ENCODE data around the gene MACROD1.

- TF ChIP-seq, protein P1, sequence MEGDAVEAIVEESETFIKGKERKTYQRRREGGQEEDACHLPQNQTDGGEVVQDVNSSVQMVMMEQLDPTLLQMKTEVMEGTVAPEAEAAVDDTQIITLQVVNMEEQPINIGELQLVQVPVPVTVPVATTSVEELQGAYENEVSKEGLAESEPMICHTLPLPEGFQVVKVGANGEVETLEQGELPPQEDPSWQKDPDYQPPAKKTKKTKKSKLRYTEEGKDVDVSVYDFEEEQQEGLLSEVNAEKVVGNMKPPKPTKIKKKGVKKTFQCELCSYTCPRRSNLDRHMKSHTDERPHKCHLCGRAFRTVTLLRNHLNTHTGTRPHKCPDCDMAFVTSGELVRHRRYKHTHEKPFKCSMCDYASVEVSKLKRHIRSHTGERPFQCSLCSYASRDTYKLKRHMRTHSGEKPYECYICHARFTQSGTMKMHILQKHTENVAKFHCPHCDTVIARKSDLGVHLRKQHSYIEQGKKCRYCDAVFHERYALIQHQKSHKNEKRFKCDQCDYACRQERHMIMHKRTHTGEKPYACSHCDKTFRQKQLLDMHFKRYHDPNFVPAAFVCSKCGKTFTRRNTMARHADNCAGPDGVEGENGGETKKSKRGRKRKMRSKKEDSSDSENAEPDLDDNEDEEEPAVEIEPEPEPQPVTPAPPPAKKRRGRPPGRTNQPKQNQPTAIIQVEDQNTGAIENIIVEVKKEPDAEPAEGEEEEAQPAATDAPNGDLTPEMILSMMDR (IDR thresholded peaks at IDR 0.05): no peak
- TF ChIP-seq POLR2A (IDR thresholded peaks at IDR 0.05) (no peak), EP300 (IDR thresholded peaks at IDR 0.05) (no peak)
Observed at GRCh38 chr11:64077607-64078006, 88.3 kb downstream of the MACROD1 start.
